Stimulated activated effector memory CD8-positive, alpha-beta T cell treated with anti-CD3 and anti-CD28 coated beads, Interleukin-12 subunit alpha, Interleukin-12 subunit beta, amount 100 ng/mL, for 72 hours (primary cell): ENCODE measurements around the gene SEC22A.

Source experiments
- ATAC-seq: fragments of 150-1000 bp; cut with Tn5 transposase; 2 replicates; pipeline ENCODE4 v1.10.0; 2021
- DNase-seq, 2 donors: peaks; one replicate each; pipeline ENCODE4 v3.0.0; 2021 to 2022; ENCODE audit warnings: low spot score in 2 of 2
- H3K27ac Mint-ChIP-seq: one replicate; pipeline ENCODE4 v1.8.0; 2022; ENCODE audit warnings: mild to moderate bottlenecking, mixed read lengths
- H3K36me3 Mint-ChIP-seq: one replicate; pipeline ENCODE4 v1.8.0; 2022; ENCODE audit warnings: mild to moderate bottlenecking, mixed read lengths
- H3K4me1 Mint-ChIP-seq: one replicate; pipeline ENCODE4 v1.8.0; 2022; ENCODE audit warnings: mixed read lengths
- H3K4me3 Mint-ChIP-seq: one replicate; pipeline ENCODE4 v1.8.0; 2022; ENCODE audit warnings: mild to moderate bottlenecking, mixed read lengths
- H3K9me3 Mint-ChIP-seq: one replicate; pipeline ENCODE4 v1.8.0; 2022; ENCODE audit warnings: mixed read lengths

The SEC22A gene

DNA sequence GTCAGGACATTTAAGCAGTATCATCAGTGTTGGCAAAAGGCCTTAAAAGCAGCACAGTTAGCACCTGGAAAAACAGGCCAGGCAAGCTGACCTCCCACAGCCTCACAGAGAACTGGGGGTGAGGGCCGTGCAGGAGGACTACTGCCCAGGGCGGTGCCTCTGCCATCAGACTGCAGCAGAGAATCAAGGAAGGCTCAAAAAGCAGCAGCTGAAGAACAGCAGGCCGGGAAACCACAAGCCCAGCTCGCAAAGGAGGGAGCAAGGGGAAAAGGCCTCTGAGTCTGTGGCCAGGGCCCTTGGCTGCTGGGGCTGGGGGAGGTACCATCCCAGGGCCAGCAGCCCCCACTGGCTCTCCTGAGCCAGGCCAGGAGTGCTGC is 84.2 kb downstream of the SEC22A start:
- Mint-ChIP-seq H3K9me3 (peaks cover 3% of the 10 kb centered on the region), H3K27ac (no peak overlapping the region), H3K36me3 (no peaks in the 10 kb centered on the region), H3K4me1 (peaks cover 9% of the 10 kb centered on the region), H3K4me3 (no peak overlapping the region)
- DNase-seq (no peak), ATAC-seq (peak; percentile 4)

- DNase-seq (peak; percentile 18 to 67), ATAC-seq (peak; percentile 47)
- peaks cover 3% of the 10 kb centered on the region for H3K9me3 Mint-ChIP-seq
- no peak overlapping the region for H3K27ac Mint-ChIP-seq
- H3K36me3 Mint-ChIP-seq: no peaks in the 10 kb centered on the region
- H3K4me1 Mint-ChIP-seq: peaks cover 9% of the 10 kb centered on the region
- H3K4me3 Mint-ChIP-seq: no peak overlapping the region
Observed at GRCh38 chr3:123286308-123287023, 84.7 kb downstream of the SEC22A start.

- Mint-ChIP-seq H3K4me3 (no peak overlapping the region), H3K27ac (no peak overlapping the region), H3K36me3 (no peaks in the 10 kb centered on the region), H3K4me1 (peaks cover 9% of the 10 kb centered on the region), H3K9me3 (peaks cover 3% of the 10 kb centered on the region)
- ATAC-seq (no peak), DNase-seq (no peak)
Observed at GRCh38 chr3:123287051-123287961, 85.6 kb downstream of the SEC22A start.

DNA sequence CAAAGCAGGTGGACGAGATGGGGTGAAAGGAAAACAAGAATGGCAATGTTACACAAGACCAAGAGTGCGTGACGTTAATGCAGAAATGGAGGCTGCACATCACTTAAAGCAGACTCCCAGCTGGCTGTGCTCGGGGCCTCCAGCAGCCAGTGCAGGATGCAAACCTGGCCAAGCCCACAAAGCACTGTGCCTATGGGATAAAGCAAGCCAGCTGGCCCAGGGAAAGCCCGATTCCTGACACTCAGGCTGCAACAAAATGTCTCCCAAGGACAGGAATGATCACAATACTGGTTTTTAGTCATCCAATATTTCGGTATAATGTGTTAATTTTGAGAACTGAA is 86.2 kb downstream of the SEC22A start:
- H3K9me3 Mint-ChIP-seq: peaks cover 3% of the 10 kb centered on the region
- H3K4me1 Mint-ChIP-seq: peaks cover 9% of the 10 kb centered on the region
- no peak overlapping the region for H3K4me3 Mint-ChIP-seq
- no peak for ATAC-seq
- H3K27ac Mint-ChIP-seq: no peak overlapping the region
- no peaks in the 10 kb centered on the region for H3K36me3 Mint-ChIP-seq
- no peak for DNase-seq

DNA sequence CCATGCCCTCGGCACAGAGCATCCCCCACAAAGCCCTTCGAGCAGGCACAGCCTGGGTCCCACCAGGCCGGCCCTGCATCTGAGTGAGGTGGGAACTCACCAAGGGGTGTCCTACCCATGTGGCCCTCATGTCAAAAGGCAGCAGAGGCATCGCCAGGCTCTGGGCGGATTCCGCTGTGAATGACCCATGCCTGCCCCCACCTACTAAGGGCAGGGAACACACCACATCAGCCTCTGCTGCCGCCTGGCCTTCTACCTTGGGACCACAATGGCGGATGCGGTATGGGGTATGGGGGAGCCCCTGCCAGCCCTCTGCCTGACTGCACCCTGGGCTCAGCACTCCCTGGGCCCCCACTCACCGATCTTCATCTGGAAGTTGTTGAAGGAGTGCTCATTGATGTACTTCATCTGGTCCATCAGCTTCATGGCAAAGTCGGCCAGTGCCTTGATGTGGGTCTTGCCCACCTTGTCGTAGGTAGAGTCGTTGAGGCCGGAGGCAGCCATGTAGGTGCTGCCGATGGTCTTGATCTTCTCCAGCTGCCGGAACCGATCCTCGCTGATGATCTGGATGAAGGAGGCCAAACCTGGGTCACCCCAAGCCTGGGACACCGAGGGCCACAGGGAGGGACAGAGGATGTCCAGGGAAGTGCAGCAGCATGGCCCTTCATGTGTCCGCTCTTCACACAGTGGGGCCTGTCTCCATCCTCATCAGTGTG is 87.8 kb downstream of the SEC22A start:
- peaks cover 9% of the 10 kb centered on the region for H3K4me1 Mint-ChIP-seq
- ATAC-seq: no peak
- DNase-seq: no peak
- no peak overlapping the region for H3K4me3 Mint-ChIP-seq
- H3K27ac Mint-ChIP-seq: peak overlapping the region; percentile 34
- H3K9me3 Mint-ChIP-seq: peaks cover 3% of the 10 kb centered on the region
- H3K36me3 Mint-ChIP-seq: no peaks in the 10 kb centered on the region

- Mint-ChIP-seq H3K4me1 (peaks cover 9% of the 10 kb centered on the region), H3K36me3 (no peaks in the 10 kb centered on the region), H3K27ac (peak overlapping the region; percentile 34), H3K9me3 (peaks cover 3% of the 10 kb centered on the region), H3K4me3 (no peak overlapping the region)
- DNase-seq: no peak
- ATAC-seq: no peak
Observed at GRCh38 chr3:123290107-123290930, 88.6 kb downstream of the SEC22A start.

GRCh38 chr3:123290962-123291361 is 89.2 kb downstream of the SEC22A start:
- no peak for ATAC-seq
- H3K9me3 Mint-ChIP-seq: peaks cover 3% of the 10 kb centered on the region
- no peak overlapping the region for H3K4me3 Mint-ChIP-seq
- peaks cover 9% of the 10 kb centered on the region for H3K4me1 Mint-ChIP-seq
- no peaks in the 10 kb centered on the region for H3K36me3 Mint-ChIP-seq
- no peak for DNase-seq
- H3K27ac Mint-ChIP-seq: no peak overlapping the region

GRCh38 chr3:123291404-123291803 is 89.7 kb downstream of the SEC22A start:
- Mint-ChIP-seq H3K4me3 (no peak overlapping the region), H3K4me1 (peaks cover 12% of the 10 kb centered on the region)
- DNase-seq: no peak

DNA sequence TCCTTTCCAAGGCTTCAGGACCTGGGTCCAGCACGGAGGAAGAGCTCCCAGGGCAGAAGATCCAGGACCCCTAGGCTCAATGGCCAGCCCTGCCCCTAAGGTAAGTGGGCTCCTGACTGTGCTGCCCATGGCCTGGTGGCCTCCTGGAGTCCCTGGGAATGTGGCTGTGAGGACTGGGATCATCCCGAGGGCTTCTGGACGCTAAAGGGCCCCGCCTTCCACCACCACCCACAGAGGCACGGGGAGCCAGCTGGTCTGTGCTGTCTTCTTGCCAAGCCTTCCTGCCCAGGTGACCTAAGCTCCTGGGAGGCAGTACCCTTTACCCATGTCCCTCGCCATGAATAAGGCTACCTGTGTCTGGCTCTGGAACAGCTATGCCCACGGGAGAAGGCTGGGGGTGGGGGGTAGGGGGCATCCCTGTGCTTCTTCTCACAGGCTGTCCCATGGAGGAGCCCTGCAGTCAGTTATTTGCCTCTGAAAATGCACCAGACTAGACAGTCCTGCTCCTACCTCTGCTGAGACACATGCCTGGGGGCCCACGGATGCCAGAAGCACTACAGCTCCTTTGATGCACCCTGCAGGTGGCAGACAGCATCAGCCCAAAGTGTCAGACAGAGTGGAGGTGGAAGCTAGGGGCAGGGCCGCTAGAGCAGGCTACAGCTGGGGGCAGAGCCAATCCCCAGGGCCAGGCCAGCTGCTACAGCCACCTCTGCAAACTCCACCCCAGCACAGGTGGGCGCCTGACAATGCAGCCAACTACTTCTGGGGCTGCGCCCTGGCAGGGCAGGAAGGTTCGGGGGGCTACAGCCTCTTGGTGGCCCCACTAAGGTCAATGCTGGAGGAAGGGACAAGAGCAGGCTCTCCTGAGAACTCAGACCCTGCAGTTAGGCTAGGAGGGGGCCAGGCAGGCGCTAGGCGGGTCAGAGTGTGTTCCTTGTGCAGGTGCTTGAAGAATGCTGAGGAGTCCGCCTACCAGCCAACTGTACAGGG is 90.9 kb downstream of the SEC22A start:
- Mint-ChIP-seq H3K9me3 (no peaks in the 10 kb centered on the region), H3K4me1 (peaks cover 4% of the 10 kb centered on the region), H3K4me3 (no peak overlapping the region), H3K36me3 (no peaks in the 10 kb centered on the region), H3K27ac (no peak overlapping the region)
- ATAC-seq: no peak
- DNase-seq: no peak

More at GRCh38 chr3:123291404-123291803, 89.7 kb downstream of the SEC22A start:
- no peaks in the 10 kb centered on the region for H3K36me3 Mint-ChIP-seq
- H3K9me3 Mint-ChIP-seq: peaks cover 3% of the 10 kb centered on the region
- no peak overlapping the region for H3K27ac Mint-ChIP-seq
- ATAC-seq: no peak

DNA sequence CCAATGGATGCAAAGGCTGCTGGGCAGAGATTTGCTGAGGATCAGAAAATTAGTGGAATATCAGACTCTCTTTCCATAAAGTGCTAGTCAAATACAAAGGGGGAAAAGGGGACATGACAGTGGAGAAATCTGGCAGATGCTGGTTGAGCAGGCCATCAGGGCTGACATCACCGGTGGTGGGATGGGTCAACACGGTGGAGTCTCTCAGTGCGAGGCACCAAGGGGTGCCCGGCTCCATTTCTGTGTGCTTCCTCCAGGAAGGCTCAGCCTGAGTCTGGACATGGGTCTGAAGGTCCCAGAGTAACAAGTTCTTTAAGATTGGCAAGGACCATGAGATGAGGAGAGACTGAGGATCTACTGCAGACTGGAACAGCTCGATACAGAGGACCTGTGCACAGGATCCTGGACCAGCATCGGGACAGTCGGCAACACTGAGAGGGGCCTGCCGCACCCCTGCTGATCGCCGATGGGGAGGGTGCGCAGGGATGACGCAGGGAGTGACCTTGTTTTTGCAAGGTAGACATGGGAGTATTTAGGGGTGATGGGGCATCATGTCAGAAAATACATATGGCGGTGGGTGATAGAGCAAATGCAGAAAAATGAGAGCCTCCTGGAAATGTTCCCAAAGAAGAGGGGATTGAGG is 92.7 kb downstream of the SEC22A start:
- Mint-ChIP-seq H3K4me3 (no peak overlapping the region), H3K9me3 (no peaks in the 10 kb centered on the region), H3K27ac (no peak overlapping the region), H3K4me1 (peaks cover 4% of the 10 kb centered on the region), H3K36me3 (no peaks in the 10 kb centered on the region)
- DNase-seq: no peak
- no peak for ATAC-seq

- H3K9me3 Mint-ChIP-seq: no peaks in the 10 kb centered on the region
- DNase-seq: no peak
- ATAC-seq: peak; percentile 22
- no peak overlapping the region for H3K27ac Mint-ChIP-seq
- peaks cover 4% of the 10 kb centered on the region for H3K4me1 Mint-ChIP-seq
- H3K36me3 Mint-ChIP-seq: no peaks in the 10 kb centered on the region
- no peak overlapping the region for H3K4me3 Mint-ChIP-seq
Observed at GRCh38 chr3:123295171-123295900, 93.6 kb downstream of the SEC22A start.

DNA sequence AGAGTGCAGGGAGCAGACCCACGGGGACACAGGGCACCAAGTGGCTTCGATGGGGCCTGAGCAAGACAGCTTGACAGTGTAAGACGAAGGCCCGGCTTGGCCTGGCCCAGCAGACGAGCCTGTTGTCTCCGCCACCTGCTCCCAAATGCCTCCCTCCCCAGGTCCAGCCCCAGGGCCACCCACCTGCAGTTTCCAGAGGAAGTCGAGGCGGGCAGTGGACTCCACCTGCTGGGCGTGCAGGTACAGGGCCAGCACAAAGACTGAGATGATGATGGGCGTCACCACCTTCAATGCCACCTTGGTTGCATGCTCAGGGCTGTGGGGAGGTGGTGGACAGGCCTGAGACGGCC is 94.1 kb downstream of the SEC22A start:
- H3K9me3 Mint-ChIP-seq: no peaks in the 10 kb centered on the region
- no peak overlapping the region for H3K27ac Mint-ChIP-seq
- H3K4me3 Mint-ChIP-seq: no peak overlapping the region
- peak; percentile 3 for ATAC-seq
- H3K36me3 Mint-ChIP-seq: no peaks in the 10 kb centered on the region
- peaks cover 4% of the 10 kb centered on the region for H3K4me1 Mint-ChIP-seq
- no peak for DNase-seq

DNA sequence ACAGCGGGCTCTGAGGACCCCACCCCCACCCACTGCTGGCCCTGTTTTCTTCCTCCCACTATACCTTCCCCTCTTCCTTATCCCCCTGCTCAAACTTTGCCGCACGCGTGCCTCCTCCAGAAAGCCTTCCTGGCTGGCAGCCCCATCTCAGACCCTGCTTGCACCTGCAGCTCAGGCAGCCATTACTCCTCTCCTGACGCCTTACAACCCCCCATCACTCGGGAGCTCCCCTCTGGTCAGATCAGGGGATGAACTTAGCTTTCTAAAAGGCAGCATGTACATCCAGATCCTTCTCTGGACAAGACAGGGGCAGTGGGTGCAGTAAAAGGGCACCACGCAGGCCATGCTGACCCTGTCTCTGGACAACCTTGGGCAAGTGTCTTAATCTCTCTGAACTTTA is 94.5 kb downstream of the SEC22A start:
- ATAC-seq: no peak
- Mint-ChIP-seq H3K9me3 (no peaks in the 10 kb centered on the region), H3K36me3 (no peaks in the 10 kb centered on the region), H3K4me1 (peaks cover 4% of the 10 kb centered on the region), H3K27ac (no peak overlapping the region), H3K4me3 (no peak overlapping the region)
- no peak for DNase-seq
